SK-N-SH treated with all-trans-retinoic acid at 6 μM for 48 hours (cell line): Measurements from ENCODE around the gene KCNK4.

Experiments used
- POU6F1 ChIP-seq: fragments of 250-450 bp; sonication (Bioruptor Pico); IDR thresholded peaks from 2 replicates; pipeline ENCODE4 v1.8.0; 2021; ENCODE audit warnings: low read depth, mild to moderate bottlenecking, moderate library complexity, borderline replicate concordance
- PPARA ChIP-seq: fragments of 250-450 bp; sonication (Bioruptor Pico); IDR thresholded peaks from 2 replicates; pipeline ENCODE4 v1.5.0; 2020; ENCODE audit warnings: mild to moderate bottlenecking, borderline replicate concordance

- TF ChIP-seq PPARA (CRISPR knock-in tag) (no peak), POU6F1 (CRISPR knock-in tag) (no peak)
Measured at GRCh38 chr11:64245401-64245796, 45.7 kb upstream of the KCNK4 start.
